ENCODE measurements around the gene ABI3BP. TPM values are rescaled to one million over a fixed set of nuclear protein-coding genes. Genes with fewer than 3 reads are reported as not detected.

ABI3BP gene
- total RNA-seq, 1 experiment from 2014 or later: 0.74 TPM

DNA sequence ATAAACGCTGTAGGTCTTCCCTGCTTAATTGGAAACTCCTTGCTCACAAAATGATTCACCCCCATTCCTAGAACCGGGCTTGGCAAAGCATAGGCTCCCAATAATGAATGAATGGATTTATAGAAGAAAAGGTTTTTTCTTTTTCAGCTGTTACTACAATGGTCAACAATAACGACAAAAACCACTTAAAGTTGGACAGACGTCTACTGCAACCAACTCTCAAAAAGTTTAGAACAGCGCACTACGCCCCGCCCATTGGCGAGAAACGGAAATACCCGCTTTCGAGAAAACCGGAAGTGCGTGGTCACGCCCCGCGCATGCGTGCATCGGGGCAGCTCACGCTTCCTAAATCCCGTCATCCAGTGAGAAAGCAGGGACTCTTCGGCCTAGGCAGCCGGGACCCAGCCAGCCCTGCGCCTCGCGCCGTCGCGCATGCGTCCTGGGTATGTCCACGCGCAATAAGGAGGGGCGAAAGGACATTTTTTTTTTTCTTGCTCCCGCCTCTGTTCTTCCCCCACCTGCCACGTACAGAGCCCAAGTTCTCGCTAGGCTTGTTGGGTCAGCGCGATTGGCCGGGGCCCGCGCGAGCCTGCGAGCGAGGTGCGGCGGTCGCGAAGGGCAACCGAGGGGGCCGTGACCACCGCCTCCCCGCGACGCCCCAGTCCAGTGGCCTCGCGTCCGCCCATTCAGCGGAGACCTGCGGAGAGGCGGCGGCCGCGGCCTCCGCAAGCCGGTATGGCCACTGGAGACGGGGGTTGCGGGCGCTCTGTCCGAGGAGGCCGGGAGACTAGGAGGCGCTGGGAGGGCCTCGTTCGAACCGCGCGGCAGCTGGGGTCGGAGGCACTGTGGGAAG, 284.0 kb downstream of the ABI3BP start, which contains the start of gene TFG (continued):
- TF ChIP-seq GRHL2 (CRISPR knock-in tag; IDR thresholded peaks at IDR 0.05; ENCODE audit: insufficient replicate concordance, severe bottlenecking) (no peak), IRF2 (CRISPR knock-in tag; IDR thresholded peaks at IDR 0.05; ENCODE audit: borderline replicate concordance, low read depth) (no peak), ZNF396 (CRISPR knock-in tag; IDR thresholded peaks at IDR 0.05; ENCODE audit: borderline replicate concordance) (no peak), ZNF317 (CRISPR knock-in tag; IDR thresholded peaks at IDR 0.05; ENCODE audit: borderline replicate concordance, low read depth) (no peak), GABPB1 (CRISPR knock-in tag; IDR thresholded peaks at IDR 0.05) (no peak; the same call in 1 of the 2 replicates), TP53 (CRISPR knock-in tag; IDR thresholded peaks at IDR 0.05) (no peak), ATF1 (CRISPR knock-in tag; IDR thresholded peaks at IDR 0.05) (no peak), EMX1 (CRISPR knock-in tag; IDR thresholded peaks at IDR 0.05) (no peak), ZNF416 (CRISPR knock-in tag; IDR thresholded peaks at IDR 0.05) (0 out of 2 replicates have a peak, but pooled peaks have one; percentile 13), ZNF138 (CRISPR knock-in tag; conservative IDR thresholded peaks at IDR 0.05) (no peak), CREM (CRISPR knock-in tag; IDR thresholded peaks at IDR 0.05) (peak; percentile 80), ZBTB21 (CRISPR knock-in tag; IDR thresholded peaks at IDR 0.05; ENCODE audit: borderline replicate concordance) (0 out of 2 replicates have a peak, but pooled peaks have one; percentile 24), GTF2I (CRISPR knock-in tag; conservative IDR thresholded peaks at IDR 0.05) (no peak), NFE2L1 (CRISPR knock-in tag; IDR thresholded peaks at IDR 0.05) (peak; percentile 58; the same call in 1 of the 2 replicates), ZNF512 (CRISPR knock-in tag; IDR thresholded peaks at IDR 0.05; ENCODE audit: borderline replicate concordance) (no peak), FOXP1 (CRISPR knock-in tag; IDR thresholded peaks at IDR 0.05; ENCODE audit: borderline replicate concordance) (peak; percentile 81), TEAD1 (CRISPR knock-in tag; IDR thresholded peaks at IDR 0.05) (no peak; the same call in none of the 2 replicates), NFATC4 (CRISPR knock-in tag; IDR thresholded peaks at IDR 0.05) (no peak), NFYB (CRISPR knock-in tag; conservative IDR thresholded peaks at IDR 0.05; ENCODE audit: low read depth) (0 out of 2 replicates have a peak, but pooled peaks have one; percentile 26)
- TF ChIP-seq, protein P1, sequence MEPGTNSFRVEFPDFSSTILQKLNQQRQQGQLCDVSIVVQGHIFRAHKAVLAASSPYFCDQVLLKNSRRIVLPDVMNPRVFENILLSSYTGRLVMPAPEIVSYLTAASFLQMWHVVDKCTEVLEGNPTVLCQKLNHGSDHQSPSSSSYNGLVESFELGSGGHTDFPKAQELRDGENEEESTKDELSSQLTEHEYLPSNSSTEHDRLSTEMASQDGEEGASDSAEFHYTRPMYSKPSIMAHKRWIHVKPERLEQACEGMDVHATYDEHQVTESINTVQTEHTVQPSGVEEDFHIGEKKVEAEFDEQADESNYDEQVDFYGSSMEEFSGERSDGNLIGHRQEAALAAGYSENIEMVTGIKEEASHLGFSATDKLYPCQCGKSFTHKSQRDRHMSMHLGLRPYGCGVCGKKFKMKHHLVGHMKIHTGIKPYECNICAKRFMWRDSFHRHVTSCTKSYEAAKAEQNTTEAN (CRISPR knock-in tag; IDR thresholded peaks at IDR 0.05): 0 out of 2 replicates have a peak, but pooled peaks have one; percentile 49
- TF ChIP-seq, protein P2, sequence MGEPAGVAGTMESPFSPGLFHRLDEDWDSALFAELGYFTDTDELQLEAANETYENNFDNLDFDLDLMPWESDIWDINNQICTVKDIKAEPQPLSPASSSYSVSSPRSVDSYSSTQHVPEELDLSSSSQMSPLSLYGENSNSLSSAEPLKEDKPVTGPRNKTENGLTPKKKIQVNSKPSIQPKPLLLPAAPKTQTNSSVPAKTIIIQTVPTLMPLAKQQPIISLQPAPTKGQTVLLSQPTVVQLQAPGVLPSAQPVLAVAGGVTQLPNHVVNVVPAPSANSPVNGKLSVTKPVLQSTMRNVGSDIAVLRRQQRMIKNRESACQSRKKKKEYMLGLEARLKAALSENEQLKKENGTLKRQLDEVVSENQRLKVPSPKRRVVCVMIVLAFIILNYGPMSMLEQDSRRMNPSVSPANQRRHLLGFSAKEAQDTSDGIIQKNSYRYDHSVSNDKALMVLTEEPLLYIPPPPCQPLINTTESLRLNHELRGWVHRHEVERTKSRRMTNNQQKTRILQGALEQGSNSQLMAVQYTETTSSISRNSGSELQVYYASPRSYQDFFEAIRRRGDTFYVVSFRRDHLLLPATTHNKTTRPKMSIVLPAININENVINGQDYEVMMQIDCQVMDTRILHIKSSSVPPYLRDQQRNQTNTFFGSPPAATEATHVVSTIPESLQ (CRISPR knock-in tag; IDR thresholded peaks at IDR 0.05): no peak
- TF ChIP-seq, protein P3, sequence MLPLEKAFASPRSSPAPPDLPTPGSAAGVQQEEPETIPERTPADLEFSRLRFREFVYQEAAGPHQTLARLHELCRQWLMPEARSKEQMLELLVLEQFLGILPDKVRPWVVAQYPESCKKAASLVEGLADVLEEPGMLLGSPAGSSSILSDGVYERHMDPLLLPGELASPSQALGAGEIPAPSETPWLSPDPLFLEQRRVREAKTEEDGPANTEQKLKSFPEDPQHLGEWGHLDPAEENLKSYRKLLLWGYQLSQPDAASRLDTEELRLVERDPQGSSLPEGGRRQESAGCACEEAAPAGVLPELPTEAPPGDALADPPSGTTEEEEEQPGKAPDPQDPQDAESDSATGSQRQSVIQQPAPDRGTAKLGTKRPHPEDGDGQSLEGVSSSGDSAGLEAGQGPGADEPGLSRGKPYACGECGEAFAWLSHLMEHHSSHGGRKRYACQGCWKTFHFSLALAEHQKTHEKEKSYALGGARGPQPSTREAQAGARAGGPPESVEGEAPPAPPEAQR (CRISPR knock-in tag; IDR thresholded peaks at IDR 0.05): no peak
- TF ChIP-seq, protein P4, sequence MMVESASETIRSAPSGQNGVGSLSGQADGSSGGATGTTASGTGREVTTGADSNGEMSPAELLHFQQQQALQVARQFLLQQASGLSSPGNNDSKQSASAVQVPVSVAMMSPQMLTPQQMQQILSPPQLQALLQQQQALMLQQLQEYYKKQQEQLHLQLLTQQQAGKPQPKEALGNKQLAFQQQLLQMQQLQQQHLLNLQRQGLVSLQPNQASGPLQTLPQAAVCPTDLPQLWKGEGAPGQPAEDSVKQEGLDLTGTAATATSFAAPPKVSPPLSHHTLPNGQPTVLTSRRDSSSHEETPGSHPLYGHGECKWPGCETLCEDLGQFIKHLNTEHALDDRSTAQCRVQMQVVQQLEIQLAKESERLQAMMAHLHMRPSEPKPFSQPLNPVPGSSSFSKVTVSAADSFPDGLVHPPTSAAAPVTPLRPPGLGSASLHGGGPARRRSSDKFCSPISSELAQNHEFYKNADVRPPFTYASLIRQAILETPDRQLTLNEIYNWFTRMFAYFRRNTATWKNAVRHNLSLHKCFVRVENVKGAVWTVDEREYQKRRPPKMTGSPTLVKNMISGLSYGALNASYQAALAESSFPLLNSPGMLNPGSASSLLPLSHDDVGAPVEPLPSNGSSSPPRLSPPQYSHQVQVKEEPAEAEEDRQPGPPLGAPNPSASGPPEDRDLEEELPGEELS (CRISPR knock-in tag; IDR thresholded peaks at IDR 0.05): no peak; the same call in 1 of the 2 replicates
- TF ChIP-seq, protein P5, sequence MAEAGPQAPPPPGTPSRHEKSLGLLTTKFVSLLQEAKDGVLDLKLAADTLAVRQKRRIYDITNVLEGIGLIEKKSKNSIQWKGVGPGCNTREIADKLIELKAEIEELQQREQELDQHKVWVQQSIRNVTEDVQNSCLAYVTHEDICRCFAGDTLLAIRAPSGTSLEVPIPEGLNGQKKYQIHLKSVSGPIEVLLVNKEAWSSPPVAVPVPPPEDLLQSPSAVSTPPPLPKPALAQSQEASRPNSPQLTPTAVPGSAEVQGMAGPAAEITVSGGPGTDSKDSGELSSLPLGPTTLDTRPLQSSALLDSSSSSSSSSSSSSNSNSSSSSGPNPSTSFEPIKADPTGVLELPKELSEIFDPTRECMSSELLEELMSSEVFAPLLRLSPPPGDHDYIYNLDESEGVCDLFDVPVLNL (CRISPR knock-in tag; IDR thresholded peaks at IDR 0.05; ENCODE audit: borderline replicate concordance, low read depth): no peak
- TF ChIP-seq, protein P6, sequence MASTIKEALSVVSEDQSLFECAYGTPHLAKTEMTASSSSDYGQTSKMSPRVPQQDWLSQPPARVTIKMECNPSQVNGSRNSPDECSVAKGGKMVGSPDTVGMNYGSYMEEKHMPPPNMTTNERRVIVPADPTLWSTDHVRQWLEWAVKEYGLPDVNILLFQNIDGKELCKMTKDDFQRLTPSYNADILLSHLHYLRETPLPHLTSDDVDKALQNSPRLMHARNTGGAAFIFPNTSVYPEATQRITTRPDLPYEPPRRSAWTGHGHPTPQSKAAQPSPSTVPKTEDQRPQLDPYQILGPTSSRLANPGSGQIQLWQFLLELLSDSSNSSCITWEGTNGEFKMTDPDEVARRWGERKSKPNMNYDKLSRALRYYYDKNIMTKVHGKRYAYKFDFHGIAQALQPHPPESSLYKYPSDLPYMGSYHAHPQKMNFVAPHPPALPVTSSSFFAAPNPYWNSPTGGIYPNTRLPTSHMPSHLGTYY (CRISPR knock-in tag; IDR thresholded peaks at IDR 0.05): 0 out of 2 replicates have a peak, but pooled peaks have one; percentile 31
- TF ChIP-seq, protein P7, sequence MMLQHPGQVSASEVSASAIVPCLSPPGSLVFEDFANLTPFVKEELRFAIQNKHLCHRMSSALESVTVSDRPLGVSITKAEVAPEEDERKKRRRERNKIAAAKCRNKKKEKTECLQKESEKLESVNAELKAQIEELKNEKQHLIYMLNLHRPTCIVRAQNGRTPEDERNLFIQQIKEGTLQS (CRISPR knock-in tag; conservative IDR thresholded peaks at IDR 0.05): no peak
